OCI-LY1 (cell line): ENCODE measurements around the gene KRT4.

ENCODE experiments used
- CTCF ChIP-seq: fragments of 200-600 bp; sonication (generic), shearing (Covaris generic); IDR thresholded peaks from 2 replicates; pipeline ENCODE4 v1.5.1; 2017; ENCODE audit warnings: mild to moderate bottlenecking, antibody characterized with exemption, low read length, moderate library complexity, mixed read lengths
- EZH2 ChIP-seq: fragments of 200-600 bp; sonication (generic), shearing (Covaris generic); IDR thresholded peaks from 2 replicates; pipeline ENCODE4 v1.8.0; 2017; ENCODE audit warnings: borderline replicate concordance, mixed run types, mild to moderate bottlenecking, antibody characterized with exemption, low read length, moderate library complexity, mixed read lengths

- TF ChIP-seq CTCF (no peak), EZH2 (no peak)
Observed at GRCh38 chr12:52771505-52771904, 42.4 kb downstream of the KRT4 start.
